ENCODE data around the gene PGBD5. TPM values are rescaled to one million over a fixed set of nuclear protein-coding genes. Genes with fewer than 3 reads are reported as not detected.

Gene PGBD5
- polyA plus RNA-seq, 1 donor (not counting 4 experiments of a cell fraction or from before 2014, with no cell fraction given): 0.28 TPM

DNA sequence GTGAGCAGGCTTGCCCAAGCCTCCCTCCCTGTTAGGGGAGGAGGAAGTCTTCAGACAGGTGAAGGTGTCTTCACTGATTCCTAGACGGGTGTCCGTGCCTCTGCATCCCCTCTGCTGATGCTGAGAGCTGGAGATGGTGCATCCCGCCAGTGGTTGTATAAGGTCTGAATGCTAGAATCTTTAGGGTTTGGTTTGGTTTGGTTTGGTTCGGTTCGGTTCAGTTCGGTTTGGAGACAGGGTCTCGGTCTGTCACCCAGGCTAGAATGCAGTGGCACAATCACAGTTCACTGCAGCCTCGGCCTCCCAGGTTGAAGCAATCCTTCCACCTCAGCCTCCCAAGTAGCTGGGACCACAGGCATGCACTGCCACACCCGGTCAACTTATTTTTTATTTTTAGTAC lies 153.6 kb downstream of the PGBD5 start:
- no peak overlapping the region for H3K9ac ChIP-seq (ENCODE audit: control insufficient read depth, extremely low read depth, insufficient read depth, low read length)
- DNase-seq (ENCODE audit: low read depth, low spot score) (no peak), FAIRE-seq (no peak)
- dilution Hi-C loops (cut with MboI; ENCODE audit: extremely low pct_ligation_motif_present, low sequenced_read_pairs): no loop called here
- H4K20me1 ChIP-seq (ENCODE audit: control insufficient read depth, extremely low read depth, insufficient read depth, low read length): peaks cover 2% of the 10 kb centered on the region
- peaks cover 20 to 34% of the 10 kb centered on the region in 2 experiments for H3K36me3 ChIP-seq (ENCODE audit: control insufficient read depth in 2 of 2, extremely low read depth in 1 of 2, insufficient read depth in 2 of 2, low read length in 2 of 2)
- no peak overlapping the region for H3K4me2 ChIP-seq (ENCODE audit: control insufficient read depth, extremely low read depth, insufficient read depth, low read depth, low read length)
- no peak overlapping the region for H3K4me3 ChIP-seq (ENCODE audit: control insufficient read depth in 2 of 3, extremely low read depth in 1 of 3, insufficient read depth in 2 of 3, low read depth in 1 of 3, low read length in 3 of 3)
- TF ChIP-seq EZH2 (IDR thresholded peaks at IDR 0.05; ENCODE audit: low read length): no peak
- TF ChIP-seq, protein P1, sequence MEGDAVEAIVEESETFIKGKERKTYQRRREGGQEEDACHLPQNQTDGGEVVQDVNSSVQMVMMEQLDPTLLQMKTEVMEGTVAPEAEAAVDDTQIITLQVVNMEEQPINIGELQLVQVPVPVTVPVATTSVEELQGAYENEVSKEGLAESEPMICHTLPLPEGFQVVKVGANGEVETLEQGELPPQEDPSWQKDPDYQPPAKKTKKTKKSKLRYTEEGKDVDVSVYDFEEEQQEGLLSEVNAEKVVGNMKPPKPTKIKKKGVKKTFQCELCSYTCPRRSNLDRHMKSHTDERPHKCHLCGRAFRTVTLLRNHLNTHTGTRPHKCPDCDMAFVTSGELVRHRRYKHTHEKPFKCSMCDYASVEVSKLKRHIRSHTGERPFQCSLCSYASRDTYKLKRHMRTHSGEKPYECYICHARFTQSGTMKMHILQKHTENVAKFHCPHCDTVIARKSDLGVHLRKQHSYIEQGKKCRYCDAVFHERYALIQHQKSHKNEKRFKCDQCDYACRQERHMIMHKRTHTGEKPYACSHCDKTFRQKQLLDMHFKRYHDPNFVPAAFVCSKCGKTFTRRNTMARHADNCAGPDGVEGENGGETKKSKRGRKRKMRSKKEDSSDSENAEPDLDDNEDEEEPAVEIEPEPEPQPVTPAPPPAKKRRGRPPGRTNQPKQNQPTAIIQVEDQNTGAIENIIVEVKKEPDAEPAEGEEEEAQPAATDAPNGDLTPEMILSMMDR (optimal IDR thresholded peaks at IDR 0.05 in 1 of 3, IDR thresholded peaks at IDR 0.05 in 1 of 3, conservative IDR thresholded peaks at IDR 0.05 in 1 of 3; ENCODE audit: extremely low read depth in 1 of 3, insufficient read depth in 2 of 3, low read length in 3 of 3): no peak
- H3K27ac ChIP-seq (ENCODE audit: control insufficient read depth, insufficient read depth, low read length): no peak overlapping the region
- no peaks in the 10 kb centered on the region for H3K9me3 ChIP-seq (ENCODE audit: control insufficient read depth, low read depth, low read length)
- H3K9me1 ChIP-seq (ENCODE audit: control insufficient read depth, extremely low read depth, insufficient read depth, low read length): no peaks in the 10 kb centered on the region
- H3K79me2 ChIP-seq (ENCODE audit: control insufficient read depth, insufficient read depth, low read length): no peaks in the 10 kb centered on the region
- no peak overlapping the region for H2AFZ ChIP-seq (ENCODE audit: control insufficient read depth, low read length)
- no peaks in the 10 kb centered on the region for H3K4me1 ChIP-seq (ENCODE audit: control insufficient read depth, extremely low read depth, insufficient read depth, low read length)
- no peaks in the 10 kb centered on the region for H3K27me3 ChIP-seq (ENCODE audit: control insufficient read depth, extremely low read depth, insufficient read depth, low read length)

DNA sequence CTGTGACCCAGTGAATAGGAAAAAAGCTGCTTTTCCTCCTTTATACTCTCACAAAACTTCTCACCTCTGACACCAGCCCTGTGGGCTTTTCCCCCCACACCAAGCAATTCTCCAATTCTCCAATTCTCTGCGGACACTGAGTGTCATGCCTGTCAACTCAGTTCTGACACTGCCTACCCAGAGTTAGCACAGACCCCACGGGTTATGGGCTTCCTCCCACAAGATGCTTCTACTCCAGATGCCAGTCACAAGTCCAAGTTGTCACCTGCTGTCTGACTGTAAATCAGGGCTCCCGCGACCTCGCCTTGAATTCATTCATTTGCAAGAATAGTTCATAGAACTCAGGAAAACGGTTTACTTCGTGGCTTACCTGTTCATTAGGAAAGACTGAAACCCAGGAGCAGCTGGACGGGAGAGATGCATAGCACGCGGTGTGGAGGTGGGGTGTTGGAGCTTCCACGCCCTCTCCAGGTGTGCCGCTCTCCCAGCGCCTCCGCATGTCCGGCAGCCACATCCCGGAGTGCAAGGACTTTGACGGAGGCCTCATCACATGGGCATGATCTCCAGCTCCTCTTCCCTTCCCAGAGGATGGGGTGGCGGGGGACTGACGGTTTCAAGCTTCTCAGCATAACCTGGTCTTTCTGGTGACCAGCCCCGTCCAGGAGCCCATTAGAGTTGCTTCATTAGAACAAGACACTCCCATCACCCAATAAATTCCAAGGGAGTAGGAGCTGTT lies 154.7 kb downstream of the PGBD5 start:
- no peaks in the 10 kb centered on the region for H3K4me1 ChIP-seq (ENCODE audit: control insufficient read depth, extremely low read depth, insufficient read depth, low read length)
- FAIRE-seq: no peak

More for the DNA sequence above, 154.7 kb downstream of the PGBD5 start:
- H3K4me2 ChIP-seq (ENCODE audit: control insufficient read depth, extremely low read depth, insufficient read depth, low read depth, low read length): no peak overlapping the region
- TF ChIP-seq, protein P1 (optimal IDR thresholded peaks at IDR 0.05 in 1 of 3, IDR thresholded peaks at IDR 0.05 in 1 of 3, conservative IDR thresholded peaks at IDR 0.05 in 1 of 3; ENCODE audit: extremely low read depth in 1 of 3, insufficient read depth in 2 of 3, low read length in 3 of 3): no peak
- no peak for TF ChIP-seq EZH2 (IDR thresholded peaks at IDR 0.05; ENCODE audit: low read length)
- no peaks in the 10 kb centered on the region for H3K79me2 ChIP-seq (ENCODE audit: control insufficient read depth, insufficient read depth, low read length)
- no peaks in the 10 kb centered on the region for H3K9me3 ChIP-seq (ENCODE audit: control insufficient read depth, low read depth, low read length)
- H2AFZ ChIP-seq (ENCODE audit: control insufficient read depth, low read length): no peak overlapping the region
- H3K9ac ChIP-seq (ENCODE audit: control insufficient read depth, extremely low read depth, insufficient read depth, low read length): no peak overlapping the region
- H3K9me1 ChIP-seq (ENCODE audit: control insufficient read depth, extremely low read depth, insufficient read depth, low read length): no peaks in the 10 kb centered on the region
- H3K36me3 ChIP-seq (ENCODE audit: control insufficient read depth in 2 of 2, extremely low read depth in 1 of 2, insufficient read depth in 2 of 2, low read length in 2 of 2): peaks cover 15 to 31% of the 10 kb centered on the region in 2 experiments
- no peaks in the 10 kb centered on the region for H3K27me3 ChIP-seq (ENCODE audit: control insufficient read depth, extremely low read depth, insufficient read depth, low read length)
- peaks cover 2% of the 10 kb centered on the region for H4K20me1 ChIP-seq (ENCODE audit: control insufficient read depth, extremely low read depth, insufficient read depth, low read length)
- dilution Hi-C loops (cut with MboI; ENCODE audit: extremely low pct_ligation_motif_present, low sequenced_read_pairs): no loop called here
- no peak for DNase-seq (ENCODE audit: low read depth, low spot score)
- H3K4me3 ChIP-seq (ENCODE audit: control insufficient read depth in 2 of 3, extremely low read depth in 1 of 3, insufficient read depth in 2 of 3, low read depth in 1 of 3, low read length in 3 of 3): no peak overlapping the region
- no peak overlapping the region for H3K27ac ChIP-seq (ENCODE audit: control insufficient read depth, insufficient read depth, low read length)

All from keratinocyte (primary cell).